Measurements from ENCODE around the gene TCERG1L.

Gene TCERG1L

DNA sequence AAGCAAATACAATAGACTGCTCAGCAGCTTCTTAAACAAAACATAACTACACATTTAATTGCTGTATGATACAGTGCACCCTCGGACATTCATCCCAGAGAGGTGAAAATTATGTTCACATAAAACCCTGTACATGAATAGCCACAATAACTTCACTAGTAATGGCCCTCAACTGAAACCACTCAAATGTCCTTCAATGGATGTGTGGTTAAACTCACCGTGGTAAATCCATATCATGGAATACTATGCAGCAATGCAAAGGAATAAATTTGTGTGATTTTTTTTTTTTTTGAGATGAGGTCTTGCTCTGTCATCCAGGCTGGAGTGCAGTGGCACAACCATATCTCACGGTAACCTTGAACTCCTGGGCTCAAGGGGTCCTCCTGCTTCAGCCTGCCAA, 252.7 kb downstream of the TCERG1L start:
- no peak for DNase-seq

DNA sequence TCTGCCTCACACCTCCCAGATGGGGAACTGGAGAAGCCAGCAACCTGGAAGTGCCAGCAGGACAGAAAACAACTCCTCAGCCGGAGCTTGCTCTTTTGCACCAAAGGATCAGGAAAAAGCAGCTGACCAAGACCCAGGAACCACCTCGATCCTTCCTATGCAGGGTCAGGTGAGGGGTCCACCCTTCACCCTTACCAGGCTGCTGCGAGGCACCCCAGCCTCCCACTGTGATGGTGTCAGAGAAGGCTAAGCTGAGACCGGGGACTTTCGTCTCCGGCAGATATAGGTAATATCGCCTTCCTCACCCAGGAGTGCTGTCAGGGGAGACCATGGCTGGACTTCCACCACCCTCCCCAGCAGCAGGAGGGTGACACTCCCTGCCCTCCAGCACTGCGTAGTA, 254.7 kb downstream of the TCERG1L start:
- DNase-seq = no peak

DNA sequence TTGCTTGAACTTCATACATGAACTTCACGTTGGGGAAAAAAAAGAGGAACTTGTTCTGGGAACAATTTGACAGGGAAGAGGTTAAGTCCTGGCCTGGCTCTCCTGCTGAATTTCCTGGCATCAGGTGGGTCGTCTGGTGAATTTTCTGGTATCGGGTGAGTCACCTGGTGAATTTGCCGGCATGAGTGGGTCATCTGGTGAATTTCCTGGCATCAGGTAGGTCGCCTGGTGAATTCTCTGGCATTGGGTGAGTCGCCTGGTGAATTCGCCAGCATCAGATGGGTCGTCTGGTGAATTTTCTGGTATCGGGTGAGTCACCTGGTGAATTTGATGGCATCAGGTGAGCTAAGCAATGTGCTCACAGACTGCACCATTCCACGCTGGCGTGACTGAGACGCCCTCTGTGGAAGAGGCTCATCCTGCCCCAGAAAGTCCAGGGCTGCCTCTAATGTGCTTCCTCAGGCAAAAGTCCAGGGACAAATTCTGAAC, 255.4 kb downstream of the TCERG1L start:
- no peak for DNase-seq

GRCh38 chr10:131055437-131055836, 256.1 kb downstream of the TCERG1L start:
- DNase-seq = no peak

DNA sequence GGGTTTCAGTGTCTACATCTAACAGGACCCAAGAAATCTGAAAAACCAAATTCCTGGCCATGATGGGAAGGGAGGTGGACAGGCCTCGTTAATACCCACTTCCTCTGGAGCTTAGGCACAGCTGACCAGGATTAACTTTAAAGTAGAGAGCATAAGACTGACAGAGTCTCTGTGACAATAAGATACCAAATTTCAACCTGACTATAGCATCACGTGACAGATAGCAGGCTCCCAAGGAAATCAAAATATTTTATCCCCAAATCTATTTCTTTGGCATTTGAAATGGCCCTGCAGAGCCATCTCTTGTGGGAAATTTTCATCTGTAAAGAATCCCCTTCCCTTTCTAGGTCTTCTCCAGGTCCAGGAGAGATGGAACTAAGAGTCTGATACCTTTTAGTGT, 258.3 kb downstream of the TCERG1L start:
- DNase-seq = no peak

GRCh38 chr10:131050162-131050766, 261.3 kb downstream of the TCERG1L start:
- DNase-seq = no peak

GRCh38 chr10:131049016-131049415, 262.5 kb downstream of the TCERG1L start:
- DNase-seq = no peak

DNA sequence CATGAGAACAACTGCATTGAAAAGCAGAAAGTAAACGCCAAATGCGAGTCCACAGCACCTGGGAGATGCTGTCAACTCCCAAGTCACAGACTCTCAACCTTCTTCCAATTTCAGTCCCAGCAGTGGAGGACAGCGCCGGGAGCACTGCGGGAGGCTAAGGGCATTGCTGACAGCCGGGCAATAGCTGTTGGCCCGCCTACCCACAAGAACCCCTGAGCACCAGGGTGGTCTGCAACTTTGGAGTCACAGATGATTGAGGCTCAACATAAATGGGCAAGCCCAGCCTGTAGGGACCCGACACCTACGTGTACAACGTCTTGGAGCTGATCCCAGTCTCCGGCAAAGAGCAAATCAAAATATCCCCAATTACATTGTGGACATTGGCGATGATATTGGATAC, 262.9 kb downstream of the TCERG1L start:
- no peak for DNase-seq

- DNase-seq = no peak
Measured at GRCh38 chr10:131047501-131047900, 264.0 kb downstream of the TCERG1L start.

GRCh38 chr10:131046194-131046593, 265.3 kb downstream of the TCERG1L start:
- DNase-seq = no peak

DNA sequence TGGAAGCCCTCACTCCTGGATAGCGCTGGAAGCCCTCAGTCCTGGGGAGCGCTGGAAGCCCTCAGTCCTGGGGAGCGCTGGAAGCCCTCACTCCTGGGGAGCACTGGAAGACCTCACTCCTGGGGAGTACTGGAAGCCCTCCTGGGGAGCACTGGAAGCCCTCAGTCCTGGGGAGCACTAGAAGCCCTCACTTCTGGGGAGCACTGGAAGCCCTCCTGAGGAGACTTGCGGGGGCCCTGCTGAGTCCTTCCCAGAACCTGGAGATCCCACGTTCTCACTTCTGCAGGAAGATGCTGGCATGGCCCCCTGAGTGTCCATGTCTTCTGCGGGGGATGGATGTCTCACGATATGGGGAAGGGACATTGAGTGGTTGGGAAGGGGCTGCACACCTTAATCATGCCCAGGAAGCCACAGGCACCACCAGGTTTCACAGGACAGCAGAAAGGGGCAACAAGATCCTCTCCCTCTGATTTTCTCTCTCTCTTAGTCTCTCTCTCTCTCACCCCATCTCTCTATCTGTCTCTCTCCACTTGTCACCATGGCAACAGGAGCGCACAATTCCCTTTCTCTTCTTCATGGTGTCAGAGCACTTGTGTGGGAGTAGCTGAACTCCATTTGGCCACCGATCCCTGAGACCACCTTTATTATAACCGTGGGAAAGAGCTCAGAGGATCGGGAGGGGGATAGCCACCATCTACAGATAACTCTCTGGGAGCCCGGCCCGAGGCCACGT, 267.0 kb downstream of the TCERG1L start:
- DNase-seq = no peak

DNA sequence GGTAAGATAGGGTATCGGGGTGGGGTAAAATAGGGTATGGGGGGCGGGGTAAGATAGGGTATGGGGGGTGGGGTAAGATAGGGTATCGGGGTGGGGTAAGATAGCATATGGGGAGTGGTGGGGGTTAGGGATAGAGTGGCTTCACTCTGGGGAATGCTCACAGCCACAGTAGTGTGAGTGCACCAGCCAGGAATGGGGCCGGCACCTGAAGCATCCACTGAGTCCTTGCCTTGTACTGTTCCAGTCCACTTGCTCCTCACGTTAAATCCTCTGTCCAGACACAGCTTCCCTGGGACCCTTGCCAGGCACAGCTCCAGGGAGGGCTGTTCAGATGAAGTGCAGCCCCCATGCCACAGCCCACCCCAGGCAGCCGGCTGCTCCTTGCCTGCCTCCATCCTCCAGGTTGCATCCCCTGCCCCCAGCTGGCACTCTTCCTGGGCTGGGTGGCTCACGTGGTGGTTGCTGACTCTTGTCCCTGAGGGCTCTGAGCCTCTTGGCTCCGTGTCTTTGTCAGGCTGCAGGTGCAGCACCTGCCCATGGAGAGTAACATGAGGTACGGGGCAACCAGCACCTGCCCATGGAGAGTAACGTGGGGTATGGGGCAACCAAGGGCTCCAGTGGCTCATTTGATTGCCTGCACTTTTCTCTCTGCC, 268.4 kb downstream of the TCERG1L start:
- DNase-seq = no peak
